Astrocyte of the hippocampus (primary cell): ENCODE measurements around the gene IGFL2.
"Not testable (repeated sequence)": the region's sequence is repeated elsewhere in the genome, so short reads cannot be mapped to it uniquely, and the experiment has no call there.

Experiments used
- DNase-seq: peaks from one replicate; pipeline ENCODE4 v3.0.0; 2011; ENCODE audit warnings: low read depth, low spot score

IGFL2 gene

GRCh38 chr19:46147791-46148288, at the start of gene IGFL2:
Gene IGFL2 (plus strand): TSS chr19:46148238. CDS start chr19:46148279, 41 bp downstream.
- DNase-seq, result peak; percentile 32

GRCh38 chr19:46100344-46100743, 47.7 kb upstream of the IGFL2 start:
- DNase-seq, result no peak

DNA sequence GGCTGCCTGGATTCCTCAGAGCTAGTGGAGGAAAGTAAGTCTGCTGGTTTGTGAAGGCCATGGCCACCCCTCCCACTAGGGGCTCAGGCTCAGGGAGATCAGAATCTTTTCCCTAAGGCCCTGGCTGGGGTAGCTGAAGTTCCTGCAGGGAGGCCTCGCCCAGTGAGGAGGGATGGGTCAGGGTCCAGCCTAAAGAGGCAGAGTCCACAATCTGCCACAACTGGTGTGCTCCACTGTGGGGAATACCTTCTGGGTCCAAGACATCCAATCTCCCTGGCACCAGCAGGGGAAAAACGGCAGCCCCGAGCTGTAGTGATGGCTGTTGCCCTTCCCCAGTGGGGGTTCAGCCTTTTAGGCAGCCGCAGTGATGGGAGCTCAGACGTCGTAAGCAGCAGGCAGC, 46.7 kb upstream of the IGFL2 start:
- no peak for DNase-seq

DNA sequence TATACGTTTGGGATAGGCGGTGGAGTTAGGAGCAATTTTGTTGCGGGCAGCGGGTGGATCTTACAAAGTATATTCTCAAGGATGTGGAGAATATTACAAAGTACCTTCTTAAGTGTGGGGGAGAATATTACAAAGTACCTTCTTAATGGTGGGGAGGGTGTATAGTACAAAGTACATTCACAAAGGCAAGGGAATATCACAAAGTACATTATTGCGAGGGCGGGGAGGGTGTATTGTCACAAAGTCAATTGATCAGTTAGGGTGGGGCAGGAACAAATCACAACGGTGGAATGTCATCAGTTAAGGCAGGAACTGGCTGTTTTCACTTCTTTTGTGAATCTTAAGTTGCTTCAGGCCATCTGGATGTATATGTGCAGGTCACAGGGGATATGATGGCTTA, 45.7 kb upstream of the IGFL2 start:
- DNase-seq, result not testable (repeated sequence)

DNA sequence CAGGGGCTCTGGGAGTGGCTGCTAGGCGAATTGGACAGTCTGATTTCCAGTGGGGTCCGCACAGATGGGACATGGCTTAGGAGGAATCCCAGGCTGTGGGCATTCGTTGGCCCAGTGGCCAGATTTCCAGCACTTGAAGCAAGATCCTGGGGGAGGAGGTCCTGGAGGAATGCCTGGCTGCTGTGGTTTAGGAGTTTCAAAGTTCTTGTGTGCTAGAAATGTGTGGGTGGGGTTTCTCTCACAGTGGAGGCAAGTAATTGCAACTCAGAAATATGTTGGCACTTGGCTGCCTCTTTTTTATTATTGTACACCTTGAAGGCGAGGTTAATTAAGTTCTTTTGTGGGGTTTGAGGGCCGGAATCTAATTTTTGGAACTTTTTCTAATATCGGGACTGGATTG, 40.7 kb upstream of the IGFL2 start:
- DNase-seq, result peak; percentile 85

DNA sequence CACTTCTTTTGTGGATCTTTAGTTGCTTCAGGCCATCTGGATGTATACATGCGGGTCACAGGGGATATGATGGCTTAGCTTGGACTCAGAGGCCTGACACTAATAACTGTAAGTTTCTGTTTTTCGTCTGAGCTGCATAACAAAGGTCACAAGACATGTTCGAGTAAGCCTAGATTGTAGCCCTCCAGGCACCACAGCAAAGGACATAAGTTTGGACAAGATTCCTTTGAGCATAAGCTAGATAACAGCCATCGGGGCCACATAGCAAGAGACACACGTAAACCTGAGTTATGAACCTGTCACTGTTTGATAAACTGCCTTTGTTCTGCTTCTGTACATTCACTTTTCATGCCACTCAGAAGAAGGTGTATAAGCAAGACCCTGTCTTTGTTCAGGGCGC, 38.2 kb upstream of the IGFL2 start:
- DNase-seq, result no peak

- no peak for DNase-seq
These were observed 36.7 kb upstream of the IGFL2 start for GRCh38 chr19:46111376-46111775.

GRCh38 chr19:46112527-46112926, 35.5 kb upstream of the IGFL2 start:
- DNase-seq, result no peak

DNA sequence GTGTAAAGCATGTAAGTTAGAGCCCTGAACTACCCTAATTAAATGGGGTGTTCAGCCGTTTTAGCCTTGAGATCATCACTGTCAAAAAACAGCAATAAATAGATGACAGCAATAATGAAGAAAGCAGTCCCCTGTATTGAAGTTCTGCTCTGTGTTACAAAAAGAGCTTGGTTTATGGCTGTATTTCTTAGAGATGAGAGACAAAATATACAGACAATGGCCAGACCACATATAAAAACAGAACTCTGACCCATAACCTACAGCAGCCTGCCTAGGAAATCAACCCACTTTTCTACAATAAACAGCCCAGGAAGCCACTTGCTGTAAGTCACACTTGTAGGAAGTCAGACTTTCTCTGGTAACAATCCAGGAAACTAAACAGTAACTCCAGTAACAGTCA, 34.3 kb upstream of the IGFL2 start:
- DNase-seq, result no peak

GRCh38 chr19:46115396-46116106, 32.5 kb upstream of the IGFL2 start:
- DNase-seq, result peak; percentile 93

- DNase-seq, result peak; percentile 40
These were observed 31.9 kb upstream of the IGFL2 start for GRCh38 chr19:46116121-46116520.

- peak; percentile 69 for DNase-seq
These were observed 29.9 kb upstream of the IGFL2 start for GRCh38 chr19:46118136-46118535.

- DNase-seq, result peak; percentile 61
These were observed 23.4 kb upstream of the IGFL2 start, which contains the start of gene IGFL3 for GRCh38 chr19:46124638-46125115. Gene IGFL3 (minus strand): TSS chr19:46124688. CDS start chr19:46124649, 39 bp downstream.

DNA sequence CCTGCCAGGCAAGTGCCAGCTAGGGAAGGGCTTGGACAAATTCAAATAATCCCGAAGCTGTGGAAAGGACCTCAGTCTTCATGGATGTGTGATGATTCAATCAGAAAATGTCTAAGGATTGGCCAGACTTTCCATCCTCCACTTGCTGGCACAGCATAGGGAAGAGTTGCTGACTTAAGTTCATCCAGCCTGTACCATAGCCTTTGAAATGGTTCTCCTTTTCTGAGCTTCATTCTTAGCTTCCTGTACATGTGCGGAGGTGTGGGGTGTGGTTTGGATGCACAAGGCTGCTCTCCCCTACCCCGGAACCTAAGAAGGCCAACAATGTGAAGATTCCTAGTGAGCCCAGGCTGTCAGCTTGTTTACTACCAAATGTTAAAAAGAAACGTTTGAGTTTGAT, 22.6 kb upstream of the IGFL2 start:
- no peak for DNase-seq

DNA sequence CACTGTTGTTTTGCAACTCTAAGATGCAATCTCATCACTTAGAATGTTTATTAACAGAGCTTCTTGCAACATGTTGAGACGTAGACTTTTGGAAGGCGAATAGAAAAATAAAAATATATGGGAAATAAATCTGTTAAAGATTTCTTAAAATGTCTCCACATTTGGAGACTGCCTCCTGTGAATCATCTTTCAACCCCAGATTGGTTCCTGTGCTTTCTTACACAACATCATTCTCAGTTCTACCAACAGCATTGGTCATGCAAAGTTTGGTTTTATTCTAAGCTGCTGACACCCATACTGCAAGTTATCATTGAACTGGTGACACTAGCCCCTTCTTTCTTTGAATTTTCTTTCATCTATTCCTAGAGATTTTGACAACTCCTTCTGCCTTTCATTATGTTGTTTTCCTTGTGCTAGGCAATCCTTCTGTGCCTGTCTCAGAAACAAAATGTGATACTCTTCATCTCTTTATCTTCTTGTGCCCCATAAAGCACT, 21.9 kb upstream of the IGFL2 start:
- no peak for DNase-seq

DNA sequence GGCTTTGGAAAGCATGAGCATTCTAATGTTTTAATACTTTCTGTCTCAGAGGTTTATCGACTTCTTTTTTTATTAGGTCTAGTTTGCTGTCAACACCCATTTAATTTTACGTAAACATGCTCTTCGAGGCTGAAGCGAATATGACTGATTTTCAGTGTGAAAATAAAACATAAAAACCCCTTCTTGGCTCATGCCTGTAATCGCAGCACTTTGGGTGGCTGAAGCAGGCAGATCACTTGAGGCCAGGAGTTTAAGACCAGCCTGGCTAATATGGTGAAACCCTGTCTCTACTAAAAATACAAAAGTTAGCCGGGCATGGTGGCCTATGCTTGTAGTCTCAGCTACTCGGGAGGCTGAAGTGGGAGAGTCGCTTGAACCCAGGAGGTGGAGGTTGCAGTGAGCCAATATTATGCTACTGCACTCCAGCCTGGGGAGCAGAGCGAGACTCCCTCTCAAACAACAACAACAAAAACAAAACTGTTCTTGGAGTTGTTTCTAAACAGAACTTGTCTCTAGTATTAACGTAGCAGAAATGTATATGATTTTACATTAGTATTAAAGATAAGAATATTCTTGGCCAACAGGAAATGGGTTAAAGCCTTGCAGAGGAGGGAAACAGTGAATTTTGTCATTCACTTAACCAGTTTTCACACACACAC, 16.4 kb upstream of the IGFL2 start:
- DNase-seq, result peak; percentile 39

DNA sequence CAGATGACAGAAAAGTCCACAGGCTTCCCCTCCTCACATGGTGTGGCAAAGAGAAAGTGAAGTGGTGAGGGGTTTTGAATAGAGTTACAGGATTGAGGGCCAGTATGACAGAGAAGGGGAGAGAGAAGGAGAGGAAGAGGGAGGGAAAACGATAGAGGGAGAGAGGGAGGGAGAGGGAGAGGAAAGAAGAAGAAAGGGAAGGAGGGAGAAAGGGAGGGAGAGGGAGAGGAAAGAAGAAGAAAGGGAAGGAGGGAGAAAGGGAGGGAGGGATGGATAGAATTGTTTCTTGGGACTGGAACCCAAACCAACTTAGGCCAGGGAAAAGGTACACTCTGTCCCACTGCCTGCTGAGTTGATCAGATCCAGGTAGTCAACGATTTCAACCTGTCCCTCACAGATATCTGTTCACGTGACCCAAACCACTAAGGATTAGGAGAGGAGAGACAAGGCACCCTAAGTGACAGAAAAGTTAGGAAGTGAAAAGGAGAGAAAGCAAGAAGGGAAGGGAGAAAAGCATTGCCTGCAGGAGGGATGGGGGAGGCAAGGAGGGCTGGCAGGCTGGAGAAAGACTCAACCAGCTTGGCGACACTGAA, 15.4 kb upstream of the IGFL2 start:
- no peak for DNase-seq

DNA sequence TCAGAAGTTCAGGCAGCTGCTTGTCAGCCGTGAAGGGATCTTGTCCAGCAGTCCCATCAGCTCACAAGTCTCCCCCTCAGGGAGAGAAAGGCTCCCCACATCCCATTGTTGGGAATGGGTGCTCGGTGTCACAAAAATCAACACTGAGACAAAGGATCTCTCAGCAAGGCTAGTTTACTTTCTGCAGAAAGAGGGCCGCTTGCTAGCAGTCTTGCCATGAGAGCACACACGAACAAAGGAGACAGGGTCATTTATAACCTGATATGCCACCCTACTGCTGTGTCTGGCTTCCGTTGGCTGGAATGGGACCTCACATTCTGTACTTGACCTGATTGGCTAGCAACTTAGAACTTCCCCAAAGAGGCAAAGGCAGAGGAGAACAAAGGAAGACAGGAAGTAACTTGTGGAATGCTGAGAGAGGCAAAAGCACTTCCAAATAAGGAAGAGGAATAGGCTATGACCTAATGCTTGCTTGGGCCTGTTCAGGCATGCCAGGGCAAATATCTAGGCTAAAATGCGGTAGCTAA, 14.9 kb upstream of the IGFL2 start:
- peak; percentile 97 for DNase-seq

DNA sequence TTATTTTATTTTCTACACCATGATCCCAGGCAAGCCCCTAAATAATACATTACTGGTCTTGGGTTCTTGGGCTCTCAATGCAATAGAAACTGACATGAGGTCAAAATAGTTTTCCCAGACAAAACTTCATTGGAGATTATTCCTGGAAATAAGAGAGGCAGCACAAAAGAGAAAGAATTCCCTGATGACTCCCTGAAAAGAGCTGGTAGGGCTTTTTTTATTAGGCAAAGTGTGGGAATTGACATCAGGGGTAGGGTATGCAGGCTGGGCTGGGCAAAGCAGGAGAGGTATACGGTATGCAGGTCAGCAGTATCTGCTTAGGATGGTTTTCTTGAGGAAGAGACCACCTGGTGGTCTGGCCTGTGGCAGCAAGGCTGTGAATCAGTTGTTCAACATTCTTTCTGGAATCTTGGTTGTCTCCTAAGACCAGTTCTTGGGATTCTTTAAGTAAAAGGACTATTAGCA, 14.2 kb upstream of the IGFL2 start:
- peak; percentile 61 for DNase-seq

GRCh38 chr19:46134527-46134926, 13.5 kb upstream of the IGFL2 start:
- DNase-seq, result no peak

- DNase-seq, result no peak
These were observed 10.0 kb upstream of the IGFL2 start for GRCh38 chr19:46137915-46138473.

- no peak for DNase-seq
These were observed 6.6 kb upstream of the IGFL2 start for GRCh38 chr19:46141421-46141820.
